ENCODE data around the gene MYO9B.

- no peak for TF ChIP-seq EZH2phosphoT487 (IDR thresholded peaks at IDR 0.05; ENCODE audit: insufficient read depth, low read depth)
- no peak for TF ChIP-seq EZH2 (IDR thresholded peaks at IDR 0.05; ENCODE audit: insufficient read depth, poor library complexity, severe bottlenecking)
These were observed 20.8 kb upstream of the MYO9B start for GRCh38 chr19:17054746-17055145.

All from GM23248 (cell line).